ENCODE measurements around the gene SLC30A4. TPM values are rescaled to one million over a fixed set of nuclear protein-coding genes. Genes with fewer than 3 reads are reported as not detected.

The SLC30A4 gene
- total RNA-seq, 1 donor from 2014 or later, result 8.2 TPM

DNA sequence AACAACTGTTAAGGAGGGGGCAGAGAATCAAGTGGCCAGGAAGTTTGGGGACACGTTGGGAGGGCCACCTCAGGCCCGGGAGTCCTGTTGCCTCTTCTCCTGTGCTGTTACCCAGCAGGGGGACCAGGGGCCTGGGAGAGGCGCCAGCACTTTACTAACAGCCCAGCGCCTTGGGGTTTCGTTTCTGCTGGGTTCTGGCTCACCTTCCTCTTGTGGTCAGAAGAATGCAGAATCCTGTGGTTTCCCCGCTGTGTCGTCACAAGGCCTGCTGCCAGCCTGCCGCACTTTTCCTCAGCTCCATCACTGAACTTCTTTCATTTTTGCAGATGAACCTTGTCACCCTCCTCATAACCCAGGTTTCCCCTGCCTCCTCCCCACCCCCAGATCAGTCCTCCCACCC lies 67.7 kb downstream of the SLC30A4 start:
- DNase-seq (ENCODE audit: low read depth), result peak; percentile 86

- DNase-seq (ENCODE audit: low read depth), result no peak
These were observed 71.3 kb downstream of the SLC30A4 start for GRCh38 chr15:45451265-45451664.

DNA sequence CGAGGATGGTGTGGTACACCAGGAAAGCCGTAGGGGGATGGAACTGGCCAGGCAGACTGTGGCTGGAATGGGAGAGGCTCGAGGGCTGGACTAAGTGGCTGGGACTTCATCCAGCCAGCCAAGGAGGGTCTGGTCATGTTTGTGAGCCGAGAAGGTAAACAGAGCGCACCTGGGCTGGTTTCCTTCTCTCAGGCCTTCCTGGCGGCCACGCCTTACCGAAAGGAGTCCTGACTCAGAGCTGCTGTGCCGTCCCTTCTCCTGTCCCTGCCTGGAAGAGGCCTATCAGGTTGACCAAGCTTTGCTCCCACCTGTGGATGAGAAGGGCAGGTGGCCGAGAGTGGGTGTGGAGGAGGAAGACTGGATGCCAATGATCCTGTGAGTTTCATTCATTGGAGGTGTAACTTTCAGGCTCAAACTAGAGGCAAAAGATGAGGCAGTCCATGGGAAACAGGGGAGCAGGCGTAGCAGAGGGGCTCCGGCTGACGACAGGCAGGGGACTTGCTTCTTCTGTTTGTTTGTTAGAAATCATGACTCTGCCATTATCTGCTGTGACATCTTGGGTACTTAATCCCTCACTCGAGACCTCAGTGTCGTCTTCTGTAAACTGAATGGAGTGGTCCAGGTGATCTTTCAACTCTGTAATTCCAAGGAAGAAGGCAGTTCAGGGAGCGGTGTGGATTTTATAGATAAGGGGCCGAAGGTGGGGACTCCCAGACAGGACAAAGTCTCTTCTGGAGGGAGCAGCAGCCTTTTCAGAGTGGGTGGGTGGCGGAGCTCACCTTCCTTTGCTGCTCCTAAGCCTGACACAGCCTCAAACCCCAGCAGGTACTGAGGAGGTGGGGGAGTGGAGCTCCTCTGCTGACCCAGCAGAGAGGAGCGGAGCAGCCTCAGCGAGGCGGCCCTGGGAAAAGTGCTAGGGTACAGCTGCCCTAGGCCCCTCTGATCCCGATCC lies 72.4 kb downstream of the SLC30A4 start:
- DNase-seq (ENCODE audit: low read depth), result no peak

- DNase-seq (ENCODE audit: low read depth), result no peak
These were observed 73.2 kb downstream of the SLC30A4 start for GRCh38 chr15:45449395-45449794.

DNA sequence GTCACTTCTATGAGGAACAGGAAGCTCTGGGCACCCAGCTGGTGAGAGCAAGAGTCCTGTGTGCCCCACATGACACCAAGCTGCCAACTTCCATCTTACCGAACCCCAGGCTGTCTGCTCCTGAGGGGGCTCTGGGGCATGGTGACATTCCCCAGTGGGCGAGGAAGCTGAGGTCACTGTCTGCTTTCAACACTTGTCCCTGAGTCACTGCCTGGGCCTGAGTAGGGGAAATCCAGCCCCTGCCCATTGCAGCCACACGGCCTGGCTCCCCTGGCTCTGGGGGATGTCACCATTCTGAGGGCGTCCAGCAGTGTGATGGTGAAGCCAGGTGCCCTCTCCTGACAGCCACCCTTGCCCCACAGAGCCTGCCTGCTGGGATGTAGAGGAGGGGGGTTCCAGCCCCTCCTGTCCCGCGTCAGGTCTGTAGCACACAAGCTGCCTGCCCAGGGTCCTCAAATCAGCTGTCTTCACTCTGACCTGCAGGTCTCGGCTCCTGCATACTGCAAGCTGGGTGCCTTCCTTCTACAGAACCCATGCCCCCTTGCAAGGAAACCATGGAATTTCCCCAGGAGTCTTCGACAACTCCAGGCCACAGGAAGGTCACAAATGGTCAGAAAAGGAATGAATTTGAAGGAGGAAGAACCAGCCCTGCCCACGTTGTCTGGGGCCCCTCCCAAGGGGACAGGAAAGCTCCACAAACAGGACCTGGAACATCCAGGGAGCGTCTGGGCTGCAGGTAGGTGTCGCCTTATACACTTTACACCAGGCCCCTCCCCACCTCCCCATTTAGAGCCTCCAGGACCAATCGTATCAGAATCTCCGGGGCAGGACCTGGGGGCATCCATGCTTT lies 74.3 kb downstream of the SLC30A4 start:
- peak; percentile 75 for DNase-seq (ENCODE audit: low read depth)

DNA sequence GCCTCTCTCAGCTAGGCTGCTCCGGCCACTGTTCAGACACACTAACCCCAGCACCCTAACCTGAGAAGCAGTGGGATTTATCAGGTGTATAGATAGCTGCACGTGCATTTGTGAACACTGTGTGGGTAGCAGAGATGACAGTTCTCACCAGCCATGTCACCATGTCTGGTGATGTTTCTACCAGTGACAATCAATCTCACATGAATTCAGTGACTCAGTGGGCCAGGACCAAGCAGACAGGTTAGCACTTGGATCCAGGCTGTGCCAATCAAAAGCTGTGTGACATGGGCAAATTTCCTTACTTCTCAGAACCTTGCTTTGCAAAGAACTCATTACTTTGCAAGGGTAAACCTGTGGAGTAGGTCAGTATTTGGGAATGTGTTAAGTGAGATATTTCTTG lies 78.9 kb downstream of the SLC30A4 start:
- no peak for DNase-seq (ENCODE audit: low read depth)

DNA sequence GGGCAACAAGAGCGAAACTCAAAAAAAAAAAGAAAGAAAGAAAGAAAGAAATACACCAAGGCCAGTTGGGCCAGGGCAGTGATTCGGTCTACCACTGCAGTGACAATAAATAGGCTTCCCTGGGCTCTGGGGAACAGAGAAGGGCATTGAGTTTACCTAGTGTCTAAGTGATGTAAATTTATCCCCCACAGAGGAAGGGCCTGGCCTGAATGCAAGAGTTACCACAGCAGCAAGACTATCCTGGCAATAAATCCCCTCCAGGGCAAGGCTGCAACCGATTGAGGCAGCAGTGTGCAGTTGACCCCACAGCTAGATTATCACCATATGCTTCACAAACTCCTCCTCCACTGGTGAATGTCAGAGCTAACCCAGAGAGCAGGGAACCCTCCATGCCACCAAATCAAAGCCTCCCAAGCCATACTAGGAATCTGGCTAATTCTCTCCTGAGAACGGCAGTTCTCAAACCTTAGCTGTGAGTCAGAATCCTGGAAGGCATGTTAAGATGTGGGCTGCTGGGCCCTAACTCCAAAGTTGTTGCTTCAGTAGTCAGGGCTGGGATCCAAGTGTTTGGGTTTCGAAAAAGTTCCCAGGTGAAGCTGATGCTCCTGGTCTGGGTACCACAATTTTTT lies 79.9 kb downstream of the SLC30A4 start:
- DNase-seq (ENCODE audit: low read depth), result no peak

- no peak for DNase-seq (ENCODE audit: low read depth)
These were observed 80.9 kb downstream of the SLC30A4 start for GRCh38 chr15:45441686-45442085.

GRCh38 chr15:45441036-45441435 lies 81.5 kb downstream of the SLC30A4 start:
- no peak for DNase-seq (ENCODE audit: low read depth)

- no peak for DNase-seq (ENCODE audit: low read depth)
These were observed 82.9 kb downstream of the SLC30A4 start for GRCh38 chr15:45439521-45440260.

DNA sequence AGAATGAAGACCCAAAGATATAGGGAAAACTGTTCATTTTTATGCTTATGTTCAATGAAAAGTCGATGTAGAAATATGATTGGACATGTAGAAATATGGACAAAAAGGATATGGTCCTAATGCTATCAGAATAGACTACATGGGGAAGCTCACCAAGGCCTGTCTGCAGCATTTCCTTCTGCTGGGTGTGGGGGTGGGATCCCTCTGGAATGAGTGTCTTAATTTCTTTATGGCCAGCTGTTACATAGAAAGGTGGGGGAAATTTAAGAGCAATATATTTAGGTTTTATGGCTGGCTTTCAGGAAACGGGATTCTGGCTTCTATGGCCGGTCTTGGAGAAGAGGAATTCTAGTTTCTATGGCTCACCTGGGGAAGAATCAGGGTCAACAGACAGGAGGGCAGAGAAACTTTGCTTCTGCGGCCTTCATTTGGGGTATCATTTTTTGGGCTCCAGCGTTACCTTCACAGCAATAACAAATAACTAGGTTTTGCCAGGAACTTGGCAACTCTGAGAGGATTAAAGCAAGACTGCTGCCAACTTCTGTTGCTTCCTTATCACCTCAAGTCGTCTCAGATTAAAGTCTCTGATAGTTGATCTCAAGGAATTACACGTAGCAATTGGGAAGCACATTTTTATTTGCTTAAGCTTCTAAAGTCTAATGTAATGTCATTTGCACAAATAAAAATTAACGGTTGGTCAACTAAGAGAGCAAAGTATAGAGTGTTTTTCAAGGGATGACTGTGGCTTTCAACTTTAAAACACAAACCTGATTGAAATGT lies 87.2 kb downstream of the SLC30A4 start:
- DNase-seq (ENCODE audit: low read depth), result no peak

GRCh38 chr15:45434078-45434567 lies 88.4 kb downstream of the SLC30A4 start:
- no peak for DNase-seq (ENCODE audit: low read depth)

GRCh38 chr15:45431511-45431910 lies 91.0 kb downstream of the SLC30A4 start:
- DNase-seq (ENCODE audit: low read depth), result no peak

DNA sequence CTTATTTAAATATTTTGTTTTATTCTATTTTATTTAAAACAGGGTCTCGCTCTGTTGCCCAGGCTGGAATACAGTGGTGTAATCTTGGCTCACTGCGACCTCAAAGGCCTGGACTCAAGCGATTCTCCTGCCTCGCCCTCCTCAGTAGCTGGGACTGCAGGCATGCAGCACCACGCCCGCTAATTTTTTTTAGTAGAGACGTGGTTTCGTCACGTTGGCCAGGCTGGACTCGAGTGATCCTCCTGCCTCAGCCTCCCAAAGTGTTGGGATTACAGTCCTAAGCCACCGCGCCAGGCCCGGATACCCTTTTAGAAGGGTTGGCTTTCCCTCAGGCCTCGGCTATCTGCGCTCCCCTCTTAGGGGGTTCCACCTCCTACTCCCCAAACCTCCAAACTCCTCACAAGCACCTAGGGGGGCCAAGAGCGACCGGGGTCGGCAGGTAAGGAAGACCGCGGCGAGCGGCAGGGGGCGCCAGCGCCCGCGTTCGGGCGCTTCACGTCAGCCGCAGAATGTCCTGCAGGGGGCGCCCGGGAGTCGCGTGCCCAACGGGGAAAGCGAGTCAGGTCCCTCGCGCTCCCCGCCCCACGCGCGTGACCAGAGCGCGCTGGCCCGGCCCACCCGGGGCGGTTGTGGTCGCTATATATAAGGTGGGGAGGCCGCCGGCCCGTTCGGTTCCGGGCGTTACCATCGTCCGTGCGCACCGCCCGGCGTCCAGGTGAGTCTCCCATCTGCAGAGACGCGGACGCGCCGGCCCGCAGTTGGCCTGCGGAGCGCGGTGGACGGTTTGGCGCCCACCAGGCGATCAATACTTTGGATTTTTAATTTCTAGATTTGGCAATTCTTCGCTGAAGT lies 92.4 kb downstream of the SLC30A4 start:
- DNase-seq (ENCODE audit: low read depth), result peak; percentile 46

MicroRNAs within 50 kb of the gene (microRNA counts, 767-probe panel; counts per million panel counts)
- not detected for microRNA hsa-miR-147b

Other genes starting within 250 kb of the SLC30A4 start
- 36.4 and 47.1 TPM in 2 replicates for gene GATM, start 144.2 kb downstream of the SLC30A4 start, total RNA-seq
- 80.9 and 84.8 TPM in 2 replicates for gene BLOC1S6, start 64.6 kb upstream of the SLC30A4 start, total RNA-seq
- 12.8 and 18.1 TPM in 2 replicates for gene SQOR, start 112.3 kb upstream of the SLC30A4 start, total RNA-seq

Data from myocyte (in vitro differentiated cells).